HG03280 (cell line): ENCODE measurements around the gene MARK3.
"Not testable (repeated sequence)": the region's sequence is repeated elsewhere in the genome, so short reads cannot be mapped to it uniquely, and the experiment has no call there.

Experiments
- ATAC-seq: cut with Tn5 transposase; IDR thresholded peaks from one replicate; pipeline ENCODE4 v1.9.1; 2021; ENCODE audit warnings: mild to moderate bottlenecking, moderate library complexity; ENCODE audit not compliant: unreplicated experiment

MARK3 gene

DNA sequence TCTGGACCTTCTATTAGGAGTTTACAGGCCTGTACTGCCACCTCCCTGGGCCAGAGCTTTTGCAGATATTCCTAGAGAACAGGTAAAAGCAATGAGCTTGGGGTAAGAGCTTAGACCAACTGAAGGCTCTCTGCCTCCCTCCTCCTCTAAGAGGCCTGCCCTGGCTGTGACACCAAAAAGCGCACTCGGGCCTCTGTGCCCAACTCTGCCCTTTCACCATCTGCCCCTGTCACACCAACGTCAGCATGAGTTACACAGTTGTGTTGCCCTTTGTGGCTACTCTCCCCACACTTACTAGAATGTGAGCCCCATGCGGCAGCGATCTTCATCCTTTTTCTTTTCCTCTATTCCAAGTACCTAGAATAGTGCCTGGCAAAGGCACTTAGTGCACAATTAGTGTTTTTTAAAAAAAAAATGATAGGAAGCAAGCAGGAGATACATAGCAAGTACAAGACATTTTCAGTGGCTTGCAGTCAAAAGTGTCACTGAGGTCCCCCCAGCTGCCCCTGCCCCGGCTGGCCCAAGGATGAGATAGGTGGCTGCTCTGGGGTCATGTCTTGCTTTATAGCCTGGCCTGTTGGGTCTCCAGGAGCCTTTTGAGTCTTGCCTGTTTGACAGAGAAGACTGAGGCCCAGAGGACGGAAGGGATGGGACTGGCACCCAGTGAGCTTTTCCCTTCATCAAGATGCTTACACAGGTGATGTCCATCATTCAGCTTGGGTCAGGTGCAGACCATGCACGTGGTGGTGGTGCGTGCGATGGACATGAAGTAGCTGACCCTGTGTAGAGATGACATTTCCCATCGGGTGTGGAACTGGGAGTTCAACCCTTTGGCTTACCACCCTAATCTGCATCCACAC lies 124.9 kb downstream of the MARK3 start:
- no peak for ATAC-seq

GRCh38 chr14:103510724-103511693 lies 125.8 kb downstream of the MARK3 start:
- no peak for ATAC-seq

DNA sequence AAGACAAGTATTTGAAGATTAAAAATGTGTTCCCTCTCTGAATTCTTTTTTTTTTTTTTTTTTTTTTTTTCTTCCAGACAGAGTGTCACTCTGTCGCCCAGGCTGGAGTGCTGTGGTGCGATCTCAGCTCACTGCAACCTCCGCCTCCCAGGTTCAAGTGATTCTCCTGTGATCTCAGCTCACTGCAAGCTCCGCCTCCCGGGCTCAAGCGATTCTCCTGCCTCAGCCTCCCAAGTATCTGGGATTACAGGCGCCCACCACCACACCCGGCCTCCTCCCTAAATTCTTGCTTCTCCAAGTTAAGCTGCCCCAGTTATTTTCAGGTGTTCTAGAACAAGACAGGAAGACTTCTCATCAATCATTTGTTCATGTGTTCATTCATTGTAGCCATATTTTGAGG lies 127.0 kb downstream of the MARK3 start:
- not testable (repeated sequence) for ATAC-seq

DNA sequence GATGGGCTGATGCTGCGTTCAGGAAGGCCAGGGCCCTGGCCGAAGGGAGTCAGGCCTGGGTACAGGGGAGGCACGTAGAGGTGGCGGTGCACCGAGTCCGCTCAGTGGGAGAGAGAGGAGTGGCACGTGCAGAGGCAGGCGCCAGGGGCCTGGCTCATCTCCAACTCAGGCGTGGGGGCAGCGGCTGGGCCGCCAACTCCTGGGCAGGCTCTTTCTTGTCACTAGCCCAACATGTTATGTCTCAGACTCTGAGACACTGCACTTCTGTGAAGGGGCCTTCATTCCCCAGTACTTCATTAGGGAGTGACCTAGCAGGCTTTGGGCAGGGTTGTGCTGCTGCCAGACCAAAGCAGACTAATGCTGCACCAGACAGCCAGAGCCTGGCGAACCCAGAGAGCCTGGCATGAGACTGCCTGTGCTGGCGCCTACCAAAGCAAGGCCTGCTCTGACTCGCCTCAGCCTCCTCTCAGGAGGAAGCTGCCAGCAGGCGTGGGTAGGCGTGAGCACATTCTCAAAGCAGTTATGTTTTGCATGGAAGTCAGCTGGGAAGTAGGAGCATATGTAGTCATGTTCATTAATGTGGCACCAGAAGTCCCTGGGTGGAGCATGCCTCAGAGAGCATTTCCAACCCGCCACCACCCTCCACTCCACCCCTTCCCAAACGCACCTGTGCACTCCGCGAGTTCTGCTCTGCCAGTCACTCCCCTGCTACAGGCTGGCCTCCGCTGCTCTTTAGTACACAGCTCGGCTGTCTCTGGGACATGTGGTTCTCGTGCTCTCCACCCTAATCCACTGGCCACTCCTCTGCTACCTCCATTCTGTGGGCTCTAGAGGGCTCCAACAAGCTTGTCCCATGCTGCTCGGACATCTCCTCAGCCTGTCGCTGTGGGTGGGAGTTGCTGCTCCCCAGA lies 127.7 kb downstream of the MARK3 start:
- ATAC-seq = no peak

DNA sequence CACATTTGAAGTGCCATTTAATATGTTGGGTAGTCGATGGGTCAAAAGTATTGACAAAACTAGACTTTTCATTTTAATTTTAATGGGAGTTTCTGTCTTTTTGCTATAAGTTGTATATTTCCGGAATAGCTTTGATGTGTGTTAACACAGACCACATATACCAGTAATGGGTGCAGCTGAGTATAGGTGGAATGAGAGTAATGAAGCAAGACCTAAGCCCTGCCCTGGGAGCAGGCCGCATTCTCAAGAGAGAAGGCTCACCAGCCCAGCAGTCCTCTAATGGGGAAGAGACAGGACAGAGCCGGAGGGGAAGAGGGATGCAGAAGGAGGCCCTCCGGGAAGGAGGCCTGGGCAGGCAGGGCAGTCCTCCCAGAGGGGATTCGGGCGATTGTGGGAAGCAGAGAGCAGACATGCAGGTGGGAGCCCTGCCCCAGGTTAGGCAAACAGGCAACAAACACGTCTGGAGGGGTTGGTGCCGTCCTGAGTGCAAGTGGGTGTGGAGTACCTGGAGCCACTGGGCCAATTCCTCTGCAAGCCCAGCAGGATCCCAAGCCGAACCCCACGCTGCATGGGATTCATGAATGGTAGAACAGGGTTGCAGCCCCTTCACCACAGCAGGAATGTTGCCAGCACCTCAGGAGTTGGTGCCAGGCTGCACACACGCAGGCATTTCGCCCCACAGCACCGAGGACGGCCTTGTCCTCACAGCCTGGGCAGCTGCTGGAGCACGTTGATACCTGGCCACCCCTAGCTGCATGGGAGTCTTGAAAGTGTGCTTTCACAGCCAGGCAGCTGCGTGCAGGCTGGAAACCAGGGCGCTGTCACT lies 129.6 kb downstream of the MARK3 start:
- ATAC-seq = no peak

DNA sequence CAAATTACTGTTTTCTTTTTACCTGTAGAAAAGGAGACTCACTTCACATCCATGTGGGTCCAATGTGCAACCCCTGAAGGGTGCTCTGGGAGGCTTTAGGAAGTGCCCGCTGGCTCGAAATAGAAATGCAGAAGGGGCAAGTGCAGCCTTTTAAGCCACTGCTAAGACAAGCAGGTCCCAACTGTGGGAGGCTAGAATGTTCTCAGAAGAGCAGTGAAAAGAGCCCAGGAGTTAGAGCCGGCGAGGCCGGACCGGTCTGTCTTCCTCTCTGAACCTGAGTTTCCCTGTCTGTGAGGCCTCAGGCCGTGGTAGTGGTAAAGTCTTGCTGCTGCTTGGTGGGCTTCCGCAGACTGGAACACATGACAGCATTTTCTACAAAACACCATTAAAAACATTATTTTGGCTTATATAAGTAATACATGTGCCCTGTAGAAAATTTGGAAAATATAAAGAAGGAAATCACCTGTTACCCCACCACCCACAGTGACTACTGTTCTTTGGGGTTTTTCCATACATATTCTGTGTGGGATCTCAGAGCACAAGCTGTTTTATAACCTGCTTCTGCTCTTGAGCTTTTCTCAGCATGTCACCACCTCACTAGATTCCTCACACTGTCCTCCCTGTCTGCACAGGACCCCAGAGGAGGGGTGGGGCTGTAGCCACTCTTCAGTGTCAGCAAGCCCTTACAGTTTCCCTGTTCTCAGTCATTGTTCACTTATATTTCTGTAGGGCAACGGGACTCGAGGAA lies 131.4 kb downstream of the MARK3 start:
- ATAC-seq = no peak

DNA sequence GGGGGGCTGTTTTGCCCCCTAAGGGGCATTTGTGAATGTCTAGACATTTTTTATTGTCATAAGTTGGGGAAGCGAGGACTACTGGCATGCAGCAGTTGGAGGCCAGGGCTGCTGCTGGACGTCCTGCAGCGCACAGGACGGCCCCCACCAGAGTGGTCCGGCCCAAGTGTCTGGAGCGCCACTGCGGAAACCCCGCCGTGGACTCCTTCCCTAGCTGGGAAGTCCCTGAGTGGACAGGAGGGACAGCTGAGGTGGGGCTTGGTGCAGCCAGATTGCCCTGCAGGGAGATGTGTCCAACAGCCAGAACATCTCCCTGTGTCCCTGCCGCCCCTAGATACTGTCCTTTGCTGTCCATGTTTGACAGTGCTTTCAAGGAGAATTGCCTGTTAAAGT lies 132.0 kb downstream of the MARK3 start:
- ATAC-seq = no peak

DNA sequence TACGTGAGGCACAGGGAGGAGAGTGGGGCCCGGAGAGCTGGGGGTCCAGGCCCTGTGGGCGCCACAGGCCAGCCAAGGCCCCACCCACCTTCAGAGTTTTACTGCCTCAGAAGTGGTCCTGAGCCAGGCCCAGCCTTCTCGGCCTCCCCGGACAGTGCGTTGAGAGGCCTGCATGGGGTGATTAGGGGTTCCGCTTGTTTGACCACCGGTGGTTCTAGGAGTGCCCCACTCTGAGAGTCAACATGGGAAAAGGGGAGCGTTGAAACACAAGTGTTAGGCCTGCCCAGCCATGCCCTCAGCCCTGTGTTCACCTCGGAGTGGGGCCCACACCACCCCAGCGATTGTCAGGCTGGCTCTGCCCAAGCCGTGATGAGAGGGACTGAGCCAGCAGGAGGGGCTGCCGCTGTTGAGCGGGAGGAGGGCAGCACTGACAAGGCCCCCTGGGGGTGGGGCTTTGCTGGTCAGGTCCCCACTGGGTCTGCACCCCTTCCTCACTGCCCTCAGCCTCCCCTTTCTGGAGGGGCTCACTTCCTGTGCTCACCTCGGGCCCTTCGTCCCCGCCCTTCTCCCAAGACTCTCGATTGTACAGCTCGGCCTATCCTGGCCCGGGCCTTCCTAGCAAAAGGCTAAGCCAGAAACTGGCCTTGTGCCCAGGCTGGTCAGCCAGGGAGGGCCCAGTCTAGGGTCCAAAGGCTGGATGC lies 132.7 kb downstream of the MARK3 start:
- ATAC-seq = no peak

DNA sequence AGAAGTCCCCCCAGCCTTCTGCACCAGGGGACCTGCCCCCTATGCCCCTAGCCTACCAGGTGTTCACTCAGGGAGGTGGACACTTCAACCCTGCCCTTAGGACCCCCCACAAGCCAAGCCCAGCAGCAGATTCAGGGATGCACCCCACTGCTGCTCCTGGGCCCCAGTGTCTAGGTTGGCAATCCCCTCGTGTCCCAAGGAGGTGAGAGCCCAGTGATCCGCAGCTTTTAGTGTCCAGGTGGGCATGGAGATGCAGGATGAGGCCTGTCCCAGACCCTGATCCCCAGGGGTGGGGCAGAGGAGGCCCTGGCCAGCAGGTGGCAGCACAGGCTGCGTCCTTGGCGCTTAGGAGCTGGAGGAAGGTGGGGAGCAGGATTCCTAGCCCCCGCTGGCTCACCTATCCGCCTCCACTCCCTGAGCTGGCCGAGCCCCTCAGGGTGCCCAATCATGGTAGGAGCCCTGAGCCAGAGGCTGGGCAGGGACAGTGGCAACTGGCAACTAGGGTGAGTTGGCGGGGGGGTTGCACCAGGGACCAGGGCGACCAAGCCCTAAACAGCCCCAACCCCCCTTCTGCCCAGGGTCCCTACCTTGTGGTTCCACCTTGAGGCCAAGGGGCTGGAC lies 133.3 kb downstream of the MARK3 start:
- ATAC-seq = no peak

- ATAC-seq = no peak
Observed at GRCh38 chr14:103519043-103519836, 134.0 kb downstream of the MARK3 start.

DNA sequence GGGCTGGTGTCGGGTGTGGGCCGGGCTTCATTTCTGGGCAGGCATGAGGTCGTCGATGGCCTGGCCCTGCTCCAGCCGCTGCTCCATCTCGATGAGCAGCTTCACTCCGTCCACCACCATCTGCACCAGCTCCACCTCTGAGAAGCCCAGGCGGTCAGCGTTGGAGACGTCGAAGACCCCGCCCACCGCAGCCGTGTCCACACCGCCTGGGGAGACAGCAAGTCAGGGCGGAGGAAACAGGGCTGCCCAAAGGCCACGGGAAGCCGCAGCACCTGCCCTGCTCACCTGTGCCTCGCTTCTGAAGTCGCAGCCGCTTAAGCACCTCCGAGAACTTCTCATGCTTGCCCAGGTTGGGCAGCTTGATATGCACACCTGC lies 134.6 kb downstream of the MARK3 start:
- no peak for ATAC-seq

DNA sequence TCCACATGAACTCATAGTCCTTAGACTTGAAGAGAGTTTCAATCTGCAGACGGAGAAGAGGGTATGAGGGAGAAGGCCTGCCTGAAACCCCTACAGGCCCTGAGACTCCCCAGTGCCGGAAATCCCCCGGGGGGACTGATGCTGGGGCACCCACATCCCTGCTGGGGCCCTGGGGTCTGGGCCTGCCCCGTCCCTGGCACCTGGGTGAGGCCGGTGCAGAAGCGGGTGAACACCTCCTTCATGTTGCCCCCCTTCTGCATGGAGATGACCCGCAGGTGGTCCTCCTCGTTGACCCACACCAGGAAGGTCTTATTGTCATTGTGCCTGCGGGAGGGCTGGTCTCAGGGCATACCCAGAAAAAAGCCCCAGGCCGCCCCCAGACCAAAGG lies 135.0 kb downstream of the MARK3 start:
- no peak for ATAC-seq

DNA sequence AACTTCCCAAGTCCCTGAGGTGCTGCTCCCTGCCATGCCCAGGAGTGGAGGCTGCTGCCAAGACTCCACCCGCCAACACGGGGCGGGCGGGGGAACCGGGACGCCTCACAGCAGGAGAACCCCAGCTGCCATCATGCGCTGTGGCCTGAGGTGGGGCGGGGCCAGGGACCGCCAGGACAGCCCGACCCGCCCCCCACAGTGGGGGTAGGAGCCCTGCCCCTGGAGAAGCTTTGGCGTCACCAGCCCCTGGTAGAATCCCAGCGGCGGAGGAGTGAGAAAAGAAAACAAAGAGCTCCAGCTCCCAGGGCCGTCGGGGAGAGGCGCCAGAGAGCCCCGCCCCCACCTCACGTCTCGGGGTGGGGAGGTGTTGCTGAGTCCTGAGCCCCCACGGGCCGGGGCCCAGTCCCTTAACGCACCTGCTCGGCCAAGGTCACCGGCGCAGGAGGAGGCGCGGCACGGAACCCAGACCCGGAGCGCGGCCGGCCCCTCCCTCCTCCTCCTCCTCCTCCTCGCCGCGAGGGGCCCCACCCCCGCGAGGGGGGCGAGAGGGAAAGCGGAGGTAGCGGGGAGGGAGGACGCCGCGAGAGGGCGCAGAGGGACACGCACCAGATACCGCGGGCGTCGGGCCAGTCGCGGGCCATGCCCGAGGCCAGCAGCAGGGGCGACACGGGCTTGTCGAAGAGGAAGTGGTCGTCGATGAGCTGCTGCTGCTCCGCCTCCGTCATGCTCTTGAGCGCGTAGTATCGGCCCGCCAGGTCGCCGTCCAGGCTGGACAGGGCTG lies 135.6 kb downstream of the MARK3 start:
- no peak for ATAC-seq

- no peak for ATAC-seq
Observed at GRCh38 chr14:103521438-103521950, 136.3 kb downstream of the MARK3 start.

GRCh38 chr14:103521951-103522563 lies 136.8 kb downstream of the MARK3 start:
- no peak for ATAC-seq
